ENCODE results near the gene LRRC2. TPM values are rescaled to one million over a fixed set of nuclear protein-coding genes. Genes with fewer than 3 reads are reported as not detected.

Gene LRRC2
- total and polyA plus RNA-seq, 9 of the 15 experiments (the other 6 are each of a cell fraction or from before 2014, with no cell fraction given): 0.01 to 0.04 (median 0.03) TPM; not detected in 5

GRCh38 chr3:46488735-46489361, 77.3 kb downstream of the LRRC2 start (continued):
- peak; percentile 77; the same call in 1 of the 2 replicates for TF ChIP-seq ZNF24 (IDR thresholded peaks at IDR 0.05)
- peak; percentile 12 to 70; a peak in 1 of 4 replicates for TF ChIP-seq KDM1A (IDR thresholded peaks at IDR 0.05)
- no peak for TF ChIP-seq YBX1 (IDR thresholded peaks at IDR 0.05)
- peak; percentile 100 for TF ChIP-seq CTCF (IDR thresholded peaks at IDR 0.05 in 2 of 3, conservative IDR thresholded peaks at IDR 0.05 in 1 of 3; ENCODE audit: insufficient read depth in 2 of 3, low read depth in 1 of 3, low read length in 3 of 3)
- no peak for TF ChIP-seq MYBL2 (IDR thresholded peaks at IDR 0.05; ENCODE audit: low read depth)
- no peak for TF ChIP-seq MYBL2 (CRISPR knock-in tag; IDR thresholded peaks at IDR 0.05; ENCODE audit: borderline replicate concordance)
- TF ChIP-seq TOE1 (IDR thresholded peaks at IDR 0.05; ENCODE audit: borderline replicate concordance): 0 out of 2 replicates have a peak, but pooled peaks have one; percentile 61
- no peak for TF ChIP-seq TOE1 (CRISPR knock-in tag; IDR thresholded peaks at IDR 0.05; ENCODE audit: borderline replicate concordance, low read depth)
- TF ChIP-seq CBFA2T3 (IDR thresholded peaks at IDR 0.05): peak; percentile 66
- 0 out of 2 replicates have a peak, but pooled peaks have one; percentile 38 for TF ChIP-seq NR4A1 (CRISPR knock-in tag; IDR thresholded peaks at IDR 0.05)
- TF ChIP-seq NR4A1 (tag; IDR thresholded peaks at IDR 0.05): peak; percentile 55
- TF ChIP-seq CEBPG (CRISPR knock-in tag; IDR thresholded peaks at IDR 0.05): peak; percentile 39; the same call in 1 of the 2 replicates
- TF ChIP-seq CEBPG (tag; conservative IDR thresholded peaks at IDR 0.05 in 1 of 2, IDR thresholded peaks at IDR 0.05 in 1 of 2): no peak
- peak; percentile 58 for TF ChIP-seq SMAD4 (CRISPR knock-in tag; conservative IDR thresholded peaks at IDR 0.05)
- peak; percentile 12; the same call in 1 of the 2 replicates for TF ChIP-seq ELF4 (CRISPR knock-in tag; IDR thresholded peaks at IDR 0.05)
- peak; percentile 70 to 84; a peak in 3 of 4 replicates for TF ChIP-seq TBL1XR1 (IDR thresholded peaks at IDR 0.05; ENCODE audit: low read length in 2 of 2)
- TF ChIP-seq MEF2A (IDR thresholded peaks at IDR 0.05; ENCODE audit: control insufficient read depth, low read depth, low read length): no peak
- TF ChIP-seq NBN (IDR thresholded peaks at IDR 0.05; ENCODE audit: low read depth): peak; percentile 96
- TF ChIP-seq SP2 (IDR thresholded peaks at IDR 0.05; ENCODE audit: extremely low read depth, low read depth, low read length, poor library complexity, severe bottlenecking): no peak
- no peak for TF ChIP-seq MTA2 (IDR thresholded peaks at IDR 0.05; ENCODE audit: low read depth)
- TF ChIP-seq ARID1B (IDR thresholded peaks at IDR 0.05): peak; percentile 37
- 0 out of 4 replicates have a peak, but pooled peaks of 1 of the 2 experiments have one; percentile 21 for TF ChIP-seq SIN3A (IDR thresholded peaks at IDR 0.05; ENCODE audit: borderline replicate concordance in 2 of 2, control insufficient read depth in 1 of 2, low read depth in 2 of 2, low read length in 2 of 2)
- TF ChIP-seq GABPA (tag; conservative IDR thresholded peaks at IDR 0.05; ENCODE audit: low read depth): no peak
- peak; percentile 72 for TF ChIP-seq JUN (IDR thresholded peaks at IDR 0.05; ENCODE audit: borderline replicate concordance, low read depth, low read length)
- peak; percentile 79; the same call in 1 of the 2 replicates for TF ChIP-seq JUN (CRISPR knock-in tag; IDR thresholded peaks at IDR 0.05; ENCODE audit: borderline replicate concordance)
- no peak for TF ChIP-seq ZNF764 (CRISPR knock-in tag; IDR thresholded peaks at IDR 0.05; ENCODE audit: low read depth)
- peak; percentile 32; the same call in 1 of the 2 replicates for TF ChIP-seq BCOR (IDR thresholded peaks at IDR 0.05)
- TF ChIP-seq ZC3H11A (IDR thresholded peaks at IDR 0.05; ENCODE audit: low read depth, low read length): peak; percentile 76; the same call in 1 of the 2 replicates
- peak; percentile 98 for TF ChIP-seq CBFB (CRISPR knock-in tag; IDR thresholded peaks at IDR 0.05)
- TF ChIP-seq POLR2G (IDR thresholded peaks at IDR 0.05; ENCODE audit: low read depth, low read length): peak; percentile 28; the same call in 1 of the 2 replicates
